Upper lobe of right lung (tissue), 1 donor: ENCODE results near the gene SH3TC1. TPM values are rescaled to one million over a fixed set of nuclear protein-coding genes. Genes with fewer than 3 reads are reported as not detected.
A peak's percentile ranks its signal among the peaks of the same experiment; 100 is the strongest.

Experiments used
- ATAC-seq: fragments of 200-7000 bp; cut with Tn5 transposase; one replicate; pipeline ENCODE4 v1.9.1; 2020; ENCODE audit warnings: mild to moderate bottlenecking, moderate library complexity
- DNase-seq: peaks from one replicate; pipeline ENCODE4 v3.0.0-alpha.2; 2020
- H3K27ac ChIP-seq: fragments of 200-600 bp; one replicate; pipeline ENCODE4 v1.8.0; 2022
- H3K27me3 ChIP-seq: fragments of 200-600 bp; one replicate; pipeline ENCODE4 v1.8.0; 2022; ENCODE audit warnings: mild to moderate bottlenecking
- H3K36me3 ChIP-seq: fragments of 200-600 bp; one replicate; pipeline ENCODE4 v1.8.0; 2022
- H3K4me1 ChIP-seq: fragments of 200-600 bp; one replicate; pipeline ENCODE4 v1.8.0; 2022
- H3K4me3 ChIP-seq: fragments of 200-600 bp; one replicate; pipeline ENCODE4 v1.8.0; 2022; ENCODE audit warnings: mild to moderate bottlenecking
- H3K9me3 ChIP-seq: fragments of 200-600 bp; one replicate; pipeline ENCODE4 v1.8.0; 2022
- CTCF ChIP-seq: fragments of 200-600 bp; IDR thresholded peaks from one replicate; pipeline ENCODE4 v1.8.0; 2022; ENCODE audit warnings: antibody characterized with exemption
- intact Hi-C: fragments of 100-400 bp; cut with DNase I; formaldehyde crosslinking; loops from one replicate; pipeline ENCODE4 v1.11.0; 2022
- long read RNA-seq: library from polyadenylated mRNA; unstranded; transcript quantifications from one replicate; pipeline ENCODE4 v2.0.0, GENCODE V29; 2021
- total RNA-seq: library from RNA; stranded (reverse); fragmentation: NEBNext Ultra II Directional; extraction: Animal tissue kit (Norgen Biotek cat#: 25700); gene quantifications from one replicate; pipeline ENCODE4 v1.2.1, GENCODE V29; 2021
- donor health status: DM: no; HTN: yes; CAD: no; lungs with severe emphysema.

SH3TC1 gene
- total RNA-seq: 71.7 TPM
- long read RNA-seq, full-length matches to known transcripts: 36 of 92 reads
- long read RNA-seq, partial matches to known transcripts: 22 of 92 reads
- long read RNA-seq, other reads (novel, unspliced or antisense): 34 of 92 reads

DNA sequence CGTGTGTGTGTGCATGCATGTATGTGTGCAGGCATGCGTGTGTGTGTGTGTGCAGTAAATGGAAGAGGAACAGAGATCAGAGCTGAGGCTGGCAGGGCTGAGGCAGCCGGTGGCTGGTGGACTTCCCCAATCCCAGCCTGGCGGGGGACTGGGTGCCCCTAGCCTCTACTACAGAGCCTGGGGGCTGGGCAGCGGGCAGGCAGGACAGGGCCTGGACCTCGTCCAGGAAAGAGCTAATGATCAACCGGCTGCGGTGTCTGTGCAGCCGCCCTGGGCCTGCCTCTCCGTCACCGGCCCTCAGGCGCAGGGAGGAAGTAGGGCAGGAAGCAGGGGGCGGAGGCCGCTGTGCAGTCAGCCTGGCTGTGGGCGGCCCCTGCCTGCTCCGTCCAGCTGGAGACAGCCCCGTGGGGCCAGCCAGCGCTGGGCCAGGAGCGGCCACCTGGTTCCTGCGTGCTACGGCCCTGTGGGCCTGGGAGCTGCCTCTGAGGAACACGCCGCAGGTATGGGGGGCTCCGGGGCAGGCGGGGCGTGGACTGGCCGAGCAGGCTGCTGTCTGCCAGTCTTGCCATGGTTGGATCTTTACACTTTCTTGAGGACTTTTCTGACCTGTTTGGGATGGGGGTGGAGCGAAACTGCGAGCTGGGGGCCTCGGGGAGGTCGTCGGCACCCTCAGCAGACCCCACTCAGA is at the start of gene SH3TC1:
SH3TC1 (plus strand) TSS at position 385 of the 688 bp plus-strand sequence. CDS start 5,905 bp downstream, outside the sequence.
- Histone ChIP-seq H3K9me3 (no peaks in the 10 kb centered on the region), H3K4me3 (peak within 1 kb of the TSS; percentile 62), H3K27ac (peak within 1 kb of the TSS; percentile 86)

GRCh38 chr4:8149664-8150063 is 49.4 kb upstream of the SH3TC1 start:
- H3K36me3 ChIP-seq: no peaks in the 10 kb centered on the region
- TF ChIP-seq CTCF: no peak
- H3K4me3 ChIP-seq: no peak overlapping the region
- no peak overlapping the region for H3K27ac ChIP-seq
- peaks cover 14% of the 10 kb centered on the region for H3K4me1 ChIP-seq
- ATAC-seq (no peak), DNase-seq (no peak)
- intact Hi-C loops: no loop called here
- no peaks in the 10 kb centered on the region for H3K27me3 ChIP-seq
- no peaks in the 10 kb centered on the region for H3K9me3 ChIP-seq

More for the DNA sequence above, at the start of gene SH3TC1:
- Histone ChIP-seq H3K4me1 (peaks cover 49% of the 10 kb centered on the region), H3K36me3 (no peaks in the 10 kb centered on the region), H3K27me3 (no peaks in the 10 kb centered on the region)
- intact Hi-C loops: no loop called here
- ATAC-seq: peak; percentile 93
- no peak for TF ChIP-seq CTCF
- peak; percentile 97 for DNase-seq

GRCh38 chr4:8150152-8151090 is 48.7 kb upstream of the SH3TC1 start:
- Histone ChIP-seq H3K4me1 (peaks cover 7% of the 10 kb centered on the region), H3K36me3 (no peaks in the 10 kb centered on the region), H3K27ac (no peak overlapping the region), H3K4me3 (no peak overlapping the region), H3K27me3 (no peaks in the 10 kb centered on the region), H3K9me3 (no peaks in the 10 kb centered on the region)
- ATAC-seq (no peak), DNase-seq (no peak)
- no peak for TF ChIP-seq CTCF
- intact Hi-C loops: no loop called here

DNA sequence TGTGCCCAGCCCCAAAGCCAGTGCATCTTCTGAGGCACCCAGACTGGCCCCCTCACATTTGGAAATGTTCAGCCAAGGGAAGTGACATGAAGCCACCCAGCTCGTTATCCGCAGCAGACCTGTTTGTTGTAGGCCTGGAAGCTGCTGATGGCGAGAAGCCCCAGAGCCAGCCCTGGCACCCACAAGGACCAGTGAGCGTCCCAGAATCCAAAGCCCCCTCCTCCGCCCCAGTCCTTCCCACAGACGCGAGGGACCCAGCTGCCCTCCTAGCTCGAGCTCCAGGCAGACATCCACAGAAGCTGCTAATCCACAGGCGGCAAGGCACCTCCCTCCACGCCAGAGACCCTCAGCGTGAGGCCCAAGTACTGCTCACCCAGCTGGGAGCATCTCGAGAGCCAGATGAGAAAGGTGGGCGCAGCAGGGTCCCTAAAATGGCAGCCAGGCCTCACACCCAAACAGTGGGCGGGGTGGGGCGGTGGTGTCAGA is 47.9 kb upstream of the SH3TC1 start:
- Histone ChIP-seq H3K36me3 (no peaks in the 10 kb centered on the region), H3K4me1 (peaks cover 3% of the 10 kb centered on the region), H3K9me3 (no peaks in the 10 kb centered on the region), H3K27ac (no peak overlapping the region), H3K27me3 (no peaks in the 10 kb centered on the region), H3K4me3 (no peak overlapping the region)
- no peak for TF ChIP-seq CTCF
- intact Hi-C loops: no loop called here
- ATAC-seq: no peak
- DNase-seq: no peak

DNA sequence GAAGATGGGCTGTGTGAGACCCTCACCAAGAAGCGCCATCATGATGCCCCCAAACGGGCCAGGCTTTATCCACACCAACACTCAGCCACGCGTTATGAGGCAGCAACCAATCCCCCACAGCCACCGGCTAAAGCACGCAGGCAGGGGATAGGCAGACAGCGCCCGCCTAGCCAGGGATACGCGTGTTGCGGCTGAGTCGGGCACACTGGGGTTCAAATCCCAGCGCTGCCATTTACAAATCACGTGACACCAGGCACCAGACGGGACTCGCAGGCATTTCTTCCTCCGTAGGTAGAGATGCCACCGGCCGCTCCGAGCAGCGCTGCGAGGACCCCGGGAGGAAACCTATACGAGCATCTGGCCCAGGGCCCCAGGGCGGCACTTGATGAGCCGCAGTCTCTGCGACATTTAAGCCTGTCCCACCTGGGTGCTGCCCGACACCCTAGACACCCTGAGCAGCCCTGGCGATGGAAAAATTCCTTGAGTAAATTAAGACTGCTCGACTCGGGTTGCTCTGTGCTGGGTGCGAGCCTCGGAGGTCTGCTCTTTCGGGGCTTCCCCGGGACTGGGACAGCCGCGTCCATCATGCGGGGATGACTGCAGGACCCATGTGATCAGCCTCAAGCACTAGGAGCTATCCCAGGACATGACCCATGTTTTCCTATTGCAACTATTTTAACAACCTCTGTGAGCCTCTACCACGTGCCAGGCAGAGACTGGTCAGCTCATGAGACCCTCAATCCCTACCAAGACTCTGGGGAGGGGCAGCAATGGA is 46.8 kb upstream of the SH3TC1 start:
- no peak overlapping the region for H3K4me3 ChIP-seq
- H3K27me3 ChIP-seq: no peaks in the 10 kb centered on the region
- intact Hi-C loops: no loop called here
- no peak for TF ChIP-seq CTCF
- H3K27ac ChIP-seq: no peak overlapping the region
- ATAC-seq (no peak), DNase-seq (no peak)
- H3K36me3 ChIP-seq: no peaks in the 10 kb centered on the region
- no peaks in the 10 kb centered on the region for H3K4me1 ChIP-seq
- no peaks in the 10 kb centered on the region for H3K9me3 ChIP-seq
